Right lobe of liver (tissue), 6 donors: ENCODE measurements around the gene USF2. TPM values are rescaled to one million over a fixed set of nuclear protein-coding genes. Genes with fewer than 3 reads are reported as not detected.

ENCODE experiments used
- ATAC-seq, 4 donors: fragments of 200-7000 bp; cut with Tn5 transposase; one replicate each; pipeline ENCODE4 v1.9.1; 2020; ENCODE audit warnings: mild to moderate bottlenecking in 4 of 4, moderate library complexity in 4 of 4
- DNase-seq, 3 donors: peaks; one replicate each; pipeline ENCODE4 v3.0.0-alpha.2; 2020
- H3K27ac ChIP-seq, 3 donors: fragments of 200-600 bp; one replicate each; pipeline ENCODE4 v1.8.0; 2022
- H3K27me3 ChIP-seq, 2 donors: fragments of 200-600 bp; one replicate each; pipeline ENCODE4 v1.8.0; 2022
- H3K36me3 ChIP-seq, 4 donors: fragments of 200-600 bp; sonication (generic) in 1 of 4; one replicate each; pipeline versions ENCODE4 v1.5.1 to v1.8.0; 2017 to 2022; ENCODE audit warnings: control low read depth in 1 of 4
- H3K4me1 ChIP-seq, 4 donors: fragments of 200-600 bp; sonication (generic) in 1 of 4; one replicate each; pipeline versions ENCODE4 v1.5.1 to v1.8.0; 2017 to 2022; ENCODE audit warnings: control low read depth in 1 of 4
- H3K4me3 ChIP-seq, 3 donors: fragments of 200-600 bp; one replicate each; pipeline ENCODE4 v1.8.0; 2022
- H3K9me3 ChIP-seq, 4 donors: fragments of 200-600 bp; sonication (generic) in 1 of 4; one replicate each; pipeline versions ENCODE4 v1.5.1 to v1.8.0; 2017 to 2022; ENCODE audit warnings: control low read depth in 1 of 4
- CTCF ChIP-seq, 4 donors: fragments of 200-600 bp in 3 of 4; fragments of 450-650 bp in 1 of 4; IDR thresholded peaks; one replicate each; pipeline versions ENCODE4 v1.5.1 to v1.8.0; 2016 to 2022; ENCODE audit warnings: antibody characterized with exemption in 4 of 4, mild to moderate bottlenecking in 2 of 4
- POLR2A ChIP-seq: fragments of 450-650 bp; IDR thresholded peaks from one replicate; pipeline ENCODE4 v1.6.1; 2017; ENCODE audit warnings: antibody characterized with exemption, mild to moderate bottlenecking
- WGBS: methylation state at CpG from one replicate; pipeline ENCODE4 v1.1.6; 2018; ENCODE audit warnings: low coverage, low lambda C conversion rate; ENCODE audit not compliant: insufficient coverage; ENCODE audit errors: missing lambda C conversion rate; 5-methylcytosine and 5-hydroxymethylcytosine counted together
- intact Hi-C, 2 donors: fragments of 100-400 bp; cut with DNase I; formaldehyde crosslinking; loops; one replicate each; pipeline versions ENCODE4 v1.11.2 to v1.14.1; 2022
- total RNA-seq, 6 experiments: library from RNA; depleted of rRNA in 2 of 6; stranded (reverse); fragments of >200 nt in 2 of 6; fragmentation: NEBNext Ultra II Directional in 3 of 6; extraction: Animal tissue kit (Norgen Biotek cat#: 25700) in 3 of 6; gene quantifications; one replicate each; pipeline versions ENCODE4 v1.1.0 to v1.2.4, GENCODE V29; 2016 to 2023
- donor health status: DM: no; HTN: yes; CAD: no.
- donor health status: DM: no; HTN: no; CAD: no.
- donor health status: DM: no; HTN: no; CAD: no.
- donor health status: DM: no; HTN: yes; CAD: no.
- donor health status: DM: no; HTN: yes; CAD: no.

USF2 gene
- total RNA-seq, 6 experiments from 2014 or later, result 65.4 to 78.5 (median 75.7) TPM

DNA sequence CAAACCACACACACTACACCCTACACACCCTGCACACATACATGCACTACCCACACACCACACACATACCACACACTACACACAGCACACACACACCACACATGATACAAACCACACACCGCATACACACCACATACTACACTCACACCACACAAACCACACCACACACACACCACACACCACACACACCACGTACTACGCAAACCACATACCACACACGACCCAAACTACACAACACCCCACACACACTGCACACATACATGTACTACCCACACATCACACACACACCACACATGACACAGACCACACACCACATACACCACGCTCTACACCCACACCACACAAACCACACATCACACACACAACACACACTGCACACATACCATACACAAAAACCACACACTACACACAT lies 29.8 kb downstream of the USF2 start:
- Histone ChIP-seq H3K9me3 (no peaks in the 10 kb centered on the region), H3K27me3 (no peaks in the 10 kb centered on the region), H3K4me1 (no peaks in the 10 kb centered on the region), H3K4me3 (no peak overlapping the region), H3K27ac (no peak overlapping the region), H3K36me3 (no peaks in the 10 kb centered on the region)
- intact Hi-C loops, result no loop called here
- DNase-seq, result no peak
- ATAC-seq, result no peak
- WGBS, result 86% methylated on average over 5 of the region's 5 CpGs
- TF ChIP-seq CTCF (IDR thresholded peaks at IDR 0.05) (no peak), POLR2A (no peak)

GRCh38 chr19:35299523-35300338 lies 31.0 kb downstream of the USF2 start:
- intact Hi-C loops, result no loop called here

DNA sequence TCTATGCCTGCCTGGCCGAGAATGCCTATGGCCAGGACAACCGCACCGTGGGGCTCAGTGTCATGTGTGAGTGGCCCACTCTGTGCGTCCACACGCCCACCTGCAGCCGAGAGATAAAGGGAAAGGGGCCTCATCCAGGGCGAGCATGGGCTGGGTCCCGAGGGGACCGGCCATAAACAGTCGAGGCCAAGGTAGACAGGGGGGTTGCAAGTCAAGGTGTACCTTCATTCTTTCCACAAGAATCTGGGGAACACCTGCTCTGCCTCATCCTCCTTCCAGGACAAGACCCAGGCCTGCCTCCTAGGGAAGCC lies 31.5 kb downstream of the USF2 start:
- no peak for ATAC-seq

More at GRCh38 chr19:35299523-35300338, 31.0 kb downstream of the USF2 start:
- DNase-seq (no peak), ATAC-seq (peak in 1 of 4 donors; percentile 10)
- no peaks in the 10 kb centered on the region for H3K4me1 ChIP-seq
- no peaks in the 10 kb centered on the region for H3K27me3 ChIP-seq
- TF ChIP-seq POLR2A (no peak), CTCF (IDR thresholded peaks at IDR 0.05) (no peak)
- H3K36me3 ChIP-seq, result no peaks in the 10 kb centered on the region
- H3K27ac ChIP-seq, result no peak overlapping the region
- H3K4me3 ChIP-seq, result no peak overlapping the region
- WGBS, result 33% methylated on average over 4 of the region's 55 CpGs
- H3K9me3 ChIP-seq, result no peaks in the 10 kb centered on the region

GRCh38 chr19:35301961-35302360 lies 33.2 kb downstream of the USF2 start:
- no peak for DNase-seq
- H3K36me3 ChIP-seq, result no peaks in the 10 kb centered on the region
- H3K4me1 ChIP-seq, result peaks cover 0 to 7% (median 0%) of the 10 kb centered on the region in 4 donors
- ATAC-seq, result no peak
- no peaks in the 10 kb centered on the region for H3K9me3 ChIP-seq
- 100% methylated on average over 2 of the region's 2 CpGs for whole genome bisulfite sequencing
- TF ChIP-seq POLR2A (no peak), CTCF (IDR thresholded peaks at IDR 0.05) (no peak)
- H3K4me3 ChIP-seq, result no peak overlapping the region
- H3K27me3 ChIP-seq, result no peaks in the 10 kb centered on the region
- no peak overlapping the region for H3K27ac ChIP-seq
- intact Hi-C loops, result no loop called here

More for the DNA sequence above, 31.5 kb downstream of the USF2 start:
- Histone ChIP-seq H3K36me3 (no peaks in the 10 kb centered on the region), H3K27me3 (no peaks in the 10 kb centered on the region), H3K4me1 (no peaks in the 10 kb centered on the region), H3K9me3 (no peaks in the 10 kb centered on the region), H3K27ac (no peak overlapping the region), H3K4me3 (no peak overlapping the region)
- DNase-seq, result no peak
- intact Hi-C loops, result no loop called here
- TF ChIP-seq CTCF (IDR thresholded peaks at IDR 0.05) (no peak), POLR2A (no peak)
- 95% methylated on average over 4 of the region's 10 CpGs for WGBS
